IMR-90 (cell line): ENCODE data around the gene SH2D1B. TPM values are rescaled to one million over a fixed set of nuclear protein-coding genes. Genes with fewer than 3 reads are reported as not detected.

Experiments used
- ATAC-seq: fragments of 200-7000 bp; cut with Tn5 transposase; 2 replicates; pipeline ENCODE4 v1.9.1; 2020; ENCODE audit warnings: low read depth, mild to moderate bottlenecking, moderate library complexity
- BruUV-seq: library from RNA; stranded (reverse); fragments of 400-500 nt; replicated peaks from 2 replicates; lab custom pipeline; 2021; lab: Mats Ljungman, UMichigan
- CTCF ChIA-PET: fragments of 300-600 bp; formaldehyde crosslinking; extraction: SDS; loops from one replicate; lab custom pipeline; 2021; ENCODE audit warnings: antibody characterized with exemption; lab: Yijun Ruan, JAX
- POLR2A ChIA-PET: fragments of 300-600 bp; sonication (Branson Sonifier 250); formaldehyde crosslinking; loops from one replicate; lab custom pipeline; 2022; ENCODE audit warnings: antibody characterized with exemption; ENCODE audit not compliant: unreplicated experiment; lab: Charles Lee
- DNase-seq: peaks from one replicate; pipeline ENCODE4 v3.0.0; 2013
- H2AFZ ChIP-seq: replicated peaks from 2 replicates; pipeline ENCODE3; 2013; ENCODE audit warnings: low read length, mild to moderate bottlenecking; ENCODE audit not compliant: poor library complexity
- H2AK5ac ChIP-seq: 2 replicates; pipeline ENCODE4 v1.6.1; 2013; ENCODE audit warnings: low read depth, low read length, inconsistent platforms
- H2AK9ac ChIP-seq: replicated peaks from 2 replicates; pipeline ENCODE3; 2013; ENCODE audit warnings: mild to moderate bottlenecking, low read depth, low read length, moderate library complexity; ENCODE audit not compliant: poor library complexity
- H2BK120ac ChIP-seq: 2 replicates; pipeline ENCODE4 v1.6.1; 2013; ENCODE audit warnings: low read depth, low read length, inconsistent platforms
- H2BK15ac ChIP-seq: 3 replicates; pipeline ENCODE4 v1.6.1; 2013; ENCODE audit warnings: low read depth, low read length, inconsistent platforms
- H2BK20ac ChIP-seq: 2 replicates; pipeline ENCODE4 v1.6.1; 2013; ENCODE audit warnings: low read depth, mild to moderate bottlenecking, inconsistent platforms, low read length, moderate library complexity
- H2BK5ac ChIP-seq: 2 replicates; pipeline ENCODE4 v1.6.1; 2013; ENCODE audit warnings: mild to moderate bottlenecking, low read depth, low read length, inconsistent platforms; ENCODE audit not compliant: poor library complexity, severe bottlenecking
- H3K14ac ChIP-seq: replicated peaks from 2 replicates; pipeline ENCODE4 v1.6.1; 2013; ENCODE audit warnings: low read depth, low read length, inconsistent platforms
- H3K18ac ChIP-seq: 2 replicates; pipeline ENCODE4 v1.6.1; 2013; ENCODE audit warnings: low read depth, low read length, control low read depth
- H3K23ac ChIP-seq: 2 replicates; pipeline ENCODE4 v1.6.1; 2013; ENCODE audit warnings: low read depth, low read length, inconsistent platforms
- H3K27ac ChIP-seq: 2 replicates; pipeline ENCODE4 v1.5.1; 2013; ENCODE audit warnings: mild to moderate bottlenecking, control low read depth, low read length; ENCODE audit not compliant: insufficient read depth
- H3K27me3 ChIP-seq: 2 replicates; pipeline ENCODE4 v1.6.1; 2013; ENCODE audit warnings: low read length; ENCODE audit not compliant: control insufficient read depth, insufficient read depth
- H3K36me3 ChIP-seq: 2 replicates; pipeline ENCODE4 v1.6.1; 2013; ENCODE audit warnings: low read length, mixed read lengths; ENCODE audit not compliant: control insufficient read depth, insufficient read depth
- H3K4ac ChIP-seq: 2 replicates; pipeline ENCODE4 v1.6.1; 2013; ENCODE audit warnings: low read depth, low read length, inconsistent platforms
- H3K4me1 ChIP-seq: 2 replicates; pipeline ENCODE4 v1.6.1; 2013; ENCODE audit warnings: low read length, mixed read lengths; ENCODE audit not compliant: control insufficient read depth, insufficient read depth
- H3K4me2 ChIP-seq: 2 replicates; pipeline ENCODE4 v1.6.1; 2013; ENCODE audit warnings: low read depth, mild to moderate bottlenecking, control low read depth, low read length, moderate library complexity
- H3K4me3 ChIP-seq: 2 replicates; pipeline ENCODE4 v1.5.1; 2013; ENCODE audit warnings: low read depth, mild to moderate bottlenecking, control low read depth, low read length, moderate library complexity; ENCODE audit not compliant: insufficient read depth
- H3K56ac ChIP-seq: 2 replicates; pipeline ENCODE4 v1.6.1; 2013; ENCODE audit warnings: low read length, inconsistent platforms; ENCODE audit not compliant: insufficient read depth; ENCODE audit errors: extremely low read depth
- H3K79me1 ChIP-seq, 2 experiments: 2 replicates each; pipeline ENCODE4 v1.6.1; 2013; ENCODE audit warnings: low read length in 2 of 2, inconsistent platforms in 1 of 2, low read depth in 1 of 2
- H3K9ac ChIP-seq: 2 replicates; pipeline ENCODE4 v1.6.1; 2013; ENCODE audit warnings: low read depth, low read length, control low read depth
- H3K9me1 ChIP-seq: 2 replicates; pipeline ENCODE4 v1.6.1; 2013; ENCODE audit warnings: low read length, inconsistent platforms; ENCODE audit not compliant: insufficient read depth
- H3K9me3 ChIP-seq: 2 replicates; pipeline ENCODE4 v1.6.1; 2013; ENCODE audit warnings: low read length; ENCODE audit not compliant: control insufficient read depth, insufficient read depth
- H4K20me1 ChIP-seq: 2 replicates; pipeline ENCODE4 v1.6.1; 2013; ENCODE audit warnings: low read length, inconsistent platforms; ENCODE audit not compliant: insufficient read depth
- H4K5ac ChIP-seq: 2 replicates; pipeline ENCODE4 v1.6.1; 2013; ENCODE audit warnings: mild to moderate bottlenecking, low read depth, low read length, control low read depth
- H4K8ac ChIP-seq, 2 experiments: 2 replicates each; pipeline ENCODE4 v1.6.1; 2013; ENCODE audit warnings: low read depth in 2 of 2, low read length in 2 of 2, control low read depth in 1 of 2, inconsistent platforms in 1 of 2
- H4K91ac ChIP-seq: 2 replicates; pipeline ENCODE4 v1.6.1; 2013; ENCODE audit warnings: low read depth, low read length, inconsistent platforms; ENCODE audit not compliant: insufficient read depth
- MAFK ChIP-seq: IDR thresholded peaks from 2 replicates; pipeline ENCODE4 v1.6.1; 2012; ENCODE audit warnings: low read depth, low read length, improper control_type of control experiment
- POLR2A ChIP-seq: IDR thresholded peaks from 2 replicates; pipeline ENCODE4 v1.6.1; 2012; ENCODE audit warnings: mild to moderate bottlenecking, low read depth, low read length
- RAD21 ChIP-seq: IDR thresholded peaks from 2 replicates; pipeline ENCODE4 v1.6.1; 2012; ENCODE audit warnings: low read length, improper control_type of control experiment
- WGBS, 2 experiments: methylation state at CpG; one replicate each; pipeline versions ENCODE4 v1.1.5 to v1.1.7; 2013; ENCODE audit warnings: missing lambda C conversion rate in 2 of 2; ENCODE audit not compliant: insufficient read length in 1 of 2; ENCODE audit errors: extremely low coverage in 2 of 2; 5-methylcytosine and 5-hydroxymethylcytosine counted together
- dilution Hi-C: fragments of 300-500 bp; cut with HindIII; formaldehyde crosslinking; loops from one replicate; pipeline ENCODE4 v1.14.3; 2018; ENCODE audit warnings: low sequenced_read_pairs; ENCODE audit not compliant: unreplicated experiment
- in situ Hi-C: fragments of 300-500 bp; cut with MboI; formaldehyde crosslinking; loops from 3 replicates; pipeline ENCODE4 v1.14.3; 2019; ENCODE audit warnings: low sequenced_read_pairs, inconsistent platforms, mixed read lengths
- intact Hi-C: fragments of 100-400 bp; cut with micrococcal nuclease; formaldehyde crosslinking; loops from 2 replicates; pipeline ENCODE4 v1.10.0; 2022
- polyA plus RNA-seq, 3 experiments: library from polyadenylated mRNA; depleted of rRNA; stranded (reverse); fragments of >200 nt; gene quantifications; 2 replicates each; pipeline ENCODE4 v1.2.3, GENCODE V29; 2012; ENCODE audit warnings: low replicate concordance in 1 of 3
- total RNA-seq: library from RNA; depleted of rRNA; stranded (reverse); fragments of >200 nt; gene quantifications from 2 replicates; pipeline ENCODE4 v1.2.3, GENCODE V29; 2012

Gene SH2D1B
- total and polyA plus RNA-seq, 2 of the 4 experiments (the other 2 are of a cell fraction), result 0.03 to 0.18 TPM

- 67% methylated on average over 4 of the region's 10 CpGs; no CpG with 5 or more reads in 1 of the 2 experiments for WGBS, 2 experiments
- dilution Hi-C loops, result no loop called here
- DNase-seq, result no peak
Measured at GRCh38 chr1:162367772-162368171, 44.2 kb downstream of the SH2D1B start.

More at GRCh38 chr1:162367772-162368171, 44.2 kb downstream of the SH2D1B start:
- Histone ChIP-seq H3K23ac (no peak overlapping the region), H4K5ac (no peak overlapping the region), H2AFZ (no peak overlapping the region), H3K9me1 (no peaks in the 10 kb centered on the region), H3K36me3 (no peaks in the 10 kb centered on the region), H4K20me1 (no peaks in the 10 kb centered on the region), H2AK9ac (no peak overlapping the region), H3K27me3 (peaks cover 18% of the 10 kb centered on the region), H3K79me1 (no peaks in the 10 kb centered on the region), H3K4me2 (no peak overlapping the region), H2AK5ac (no peak overlapping the region), H3K4ac (no peak overlapping the region), H4K8ac (no peak overlapping the region), H3K14ac (no peak overlapping the region), H2BK15ac (no peak overlapping the region), H3K27ac (no peak overlapping the region), H2BK20ac (no peak overlapping the region), H3K4me1 (no peaks in the 10 kb centered on the region), H3K9me3 (no peaks in the 10 kb centered on the region), H3K18ac (no peak overlapping the region), H2BK5ac (no peak overlapping the region), H3K9ac (no peak overlapping the region), H3K56ac (no peak overlapping the region), H3K4me3 (no peak overlapping the region), H4K91ac (no peak overlapping the region), H2BK120ac (no peak overlapping the region)
- ChIA-PET POLR2A (no interaction called here), CTCF (interaction anchor here (1.2 to 1.5 kb wide), 3 partner anchors 11 to 312 kb away, joined by 3 to 5 read pairs (median 4); no protein-coding TSS in a partner anchor)
- TF ChIP-seq MAFK (no peak), POLR2A (no peak), RAD21 (no peak)
- BruUV-seq, result no TSS peak
- intact Hi-C loops, result no loop called here
- ATAC-seq, result no peak
- in situ Hi-C loops, result no loop called here
